A673 (cell line): ENCODE results near the gene FRG2B. TPM values are rescaled to one million over a fixed set of nuclear protein-coding genes. Genes with fewer than 3 reads are reported as not detected.
"Not testable (repeated sequence)": the region's sequence is repeated elsewhere in the genome, so short reads cannot be mapped to it uniquely, and the experiment has no call there.

Experiments used
- BruUV-seq: library from RNA; stranded (reverse); fragments of 400-500 nt; replicated peaks from 2 replicates; lab custom pipeline; 2021; lab: Mats Ljungman, UMichigan
- CTCF ChIA-PET: fragments of 300-600 bp; sonication (Branson Sonifier 250); formaldehyde crosslinking; loops from one replicate; lab custom pipeline; 2022; ENCODE audit warnings: antibody characterized with exemption; lab: Charles Lee
- POLR2A ChIA-PET: fragments of 300-600 bp; sonication (Branson Sonifier 250); formaldehyde crosslinking; loops from one replicate; lab custom pipeline; 2022; ENCODE audit warnings: antibody characterized with exemption; ENCODE audit not compliant: low non-redundant PET; lab: Charles Lee
- DNase-seq: peaks from one replicate; pipeline ENCODE4 v3.0.0-alpha.2; 2015; ENCODE audit warnings: low spot score
- H3K27ac ChIP-seq: fragments of 200-600 bp; sonication (generic); 2 replicates; pipeline ENCODE4 v1.5.1; 2016; ENCODE audit warnings: mixed run types, low read depth, mild to moderate bottlenecking, mixed read lengths, antibody characterized with exemption, low read length; ENCODE audit not compliant: poor library complexity, severe bottlenecking
- H3K27me3 ChIP-seq: fragments of 200-600 bp; sonication (generic); replicated peaks from 2 replicates; pipeline ENCODE4 v1.6.1; 2017; ENCODE audit warnings: mixed run types, low read depth, mild to moderate bottlenecking, mixed read lengths, antibody characterized with exemption, low read length; ENCODE audit not compliant: insufficient read depth, poor library complexity
- H3K36me3 ChIP-seq: fragments of 200-600 bp; sonication (generic); 2 replicates; pipeline ENCODE4 v1.6.1; 2016; ENCODE audit warnings: mixed run types, mild to moderate bottlenecking, mixed read lengths, antibody characterized with exemption, low read length; ENCODE audit not compliant: insufficient read depth, poor library complexity, severe bottlenecking
- H3K4me1 ChIP-seq: fragments of 200-600 bp; sonication (generic); 2 replicates; pipeline ENCODE4 v1.6.1; 2017; ENCODE audit warnings: mixed run types, mild to moderate bottlenecking, mixed read lengths, antibody characterized with exemption, low read length; ENCODE audit not compliant: insufficient read depth, poor library complexity, severe bottlenecking
- H3K4me3 ChIP-seq: fragments of 200-600 bp; sonication (generic); 2 replicates; pipeline ENCODE4 v1.5.1; 2016; ENCODE audit warnings: low read depth, mixed run types, mild to moderate bottlenecking, mixed read lengths, low read length; ENCODE audit not compliant: poor library complexity, severe bottlenecking
- H3K9me3 ChIP-seq: fragments of 200-600 bp; sonication (generic); 2 replicates; pipeline ENCODE4 v1.6.1; 2016; ENCODE audit warnings: mixed run types, low read depth, mild to moderate bottlenecking, mixed read lengths, antibody characterized with exemption, low read length; ENCODE audit not compliant: poor library complexity, severe bottlenecking
- CTCF ChIP-seq: fragments of 300-800, 200-600 bp; sonication (generic); conservative IDR thresholded peaks from 2 replicates; pipeline ENCODE4 v1.5.1; 2017; ENCODE audit warnings: low read depth, mild to moderate bottlenecking, antibody characterized with exemption, low read length, moderate library complexity, mixed read lengths
- EZH2 ChIP-seq: fragments of 200-600 bp; sonication (generic); IDR thresholded peaks from 2 replicates; pipeline ENCODE4 v1.6.1; 2017; ENCODE audit warnings: borderline replicate concordance, low read depth, mild to moderate bottlenecking, mixed read lengths, antibody characterized with exemption, low read length; ENCODE audit not compliant: poor library complexity, severe bottlenecking
- intact Hi-C: fragments of 100-400 bp; cut with micrococcal nuclease; formaldehyde crosslinking; loops from one replicate; pipeline ENCODE4 v1.10.0; 2022; ENCODE audit not compliant: unreplicated experiment
- total RNA-seq: library from RNA; stranded (reverse); gene quantifications from 2 replicates; pipeline ENCODE4 v1.2.3, GENCODE V29; 2021

Gene FRG2B
- total RNA-seq, 1 experiment from 2014 or later: not detected

GRCh38 chr10:133608855-133609254, 17.7 kb downstream of the FRG2B start:
- Histone ChIP-seq H3K27me3 (peaks cover 68% of the 10 kb centered on the region), H3K4me1 (no peaks in the 10 kb centered on the region), H3K36me3 (no peaks in the 10 kb centered on the region), H3K27ac (no peak overlapping the region), H3K4me3 (no peak overlapping the region), H3K9me3 (no peaks in the 10 kb centered on the region)
- DNase-seq: peak; percentile 50
- ChIA-PET CTCF (no interaction called here), POLR2A (no interaction called here)
- TF ChIP-seq CTCF (peak; percentile 64), EZH2 (no peak)
- intact Hi-C loops: no loop called here
- no TSS peak for BruUV-seq

DNA sequence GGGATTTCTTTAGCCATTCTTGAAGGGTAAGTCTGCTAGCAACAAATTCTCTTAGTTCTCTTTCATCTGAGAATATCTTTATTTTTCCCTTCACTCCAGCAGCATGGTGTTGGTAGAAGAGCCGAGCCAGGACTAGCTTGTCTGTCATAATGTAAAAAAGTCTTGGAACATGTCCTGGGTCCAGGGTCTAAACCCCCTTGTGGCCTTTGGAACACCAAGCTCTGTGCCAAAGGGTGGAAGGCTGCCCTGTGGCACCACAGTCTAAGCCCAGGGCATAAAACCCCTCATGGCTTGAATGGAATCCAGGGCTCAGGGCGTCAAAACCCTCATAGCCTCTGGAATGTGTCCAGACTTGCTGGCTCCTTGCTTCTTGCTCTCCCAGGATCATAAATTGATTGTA, 23.2 kb downstream of the FRG2B start:
- BruUV-seq, DNase-seq, CTCF ChIA-PET, H3K9me3 ChIP-seq, POLR2A ChIA-PET, intact Hi-C loops, H3K4me1 ChIP-seq, H3K27ac ChIP-seq, H3K36me3 ChIP-seq, H3K4me3 ChIP-seq: not testable (repeated sequence)
- H3K27me3 ChIP-seq: peaks cover 88% of the 10 kb centered on the region

- H3K27ac ChIP-seq: no peak overlapping the region
- H3K9me3 ChIP-seq: no peaks in the 10 kb centered on the region
- peaks cover 87% of the 10 kb centered on the region for H3K27me3 ChIP-seq
- BruUV-seq: no TSS peak
- ChIA-PET POLR2A (no interaction called here), CTCF (no interaction called here)
- no peaks in the 10 kb centered on the region for H3K36me3 ChIP-seq
- H3K4me3 ChIP-seq: no peak overlapping the region
- DNase-seq: no peak
- no peaks in the 10 kb centered on the region for H3K4me1 ChIP-seq
- no peak for TF ChIP-seq CTCF
- TF ChIP-seq EZH2: no peak
- intact Hi-C loops: no loop called here
Measured at GRCh38 chr10:133600657-133601056, 25.9 kb downstream of the FRG2B start.

- peaks cover 87% of the 10 kb centered on the region for H3K27me3 ChIP-seq
- H3K9me3 ChIP-seq, intact Hi-C loops, H3K4me1 ChIP-seq, BruUV-seq, H3K36me3 ChIP-seq, H3K27ac ChIP-seq, POLR2A ChIA-PET, CTCF ChIA-PET, DNase-seq, H3K4me3 ChIP-seq: not testable (repeated sequence)
Measured at GRCh38 chr10:133599869-133600268, 26.7 kb downstream of the FRG2B start.
